ENCODE measurements around the gene AVEN.

The AVEN gene

DNA sequence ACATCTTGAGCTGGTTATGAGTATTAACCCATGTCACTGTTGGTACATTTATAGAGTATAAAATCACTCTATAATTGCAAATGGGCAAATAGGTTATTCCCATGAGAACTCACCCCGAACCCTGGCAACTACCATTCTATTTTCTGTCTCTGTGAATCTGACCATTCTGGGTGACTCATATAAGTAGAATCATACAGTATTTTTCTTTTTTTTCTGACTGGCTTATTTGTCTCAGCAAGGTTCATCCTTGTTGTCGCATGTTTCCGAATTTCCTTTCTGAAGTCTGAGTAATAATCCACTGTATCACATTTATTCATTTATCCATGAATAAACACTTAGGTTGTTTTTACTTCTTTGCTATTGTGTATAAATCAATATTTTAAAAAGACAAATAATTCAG, 130.6 kb downstream of the AVEN start:
- DNase-seq, result no peak

GRCh38 chr15:33907326-33907725, 131.7 kb downstream of the AVEN start:
- DNase-seq, result no peak

GRCh38 chr15:33903661-33904060, 135.3 kb downstream of the AVEN start:
- DNase-seq, result no peak

GRCh38 chr15:33902043-33902442, 137.0 kb downstream of the AVEN start:
- DNase-seq, result no peak

DNA sequence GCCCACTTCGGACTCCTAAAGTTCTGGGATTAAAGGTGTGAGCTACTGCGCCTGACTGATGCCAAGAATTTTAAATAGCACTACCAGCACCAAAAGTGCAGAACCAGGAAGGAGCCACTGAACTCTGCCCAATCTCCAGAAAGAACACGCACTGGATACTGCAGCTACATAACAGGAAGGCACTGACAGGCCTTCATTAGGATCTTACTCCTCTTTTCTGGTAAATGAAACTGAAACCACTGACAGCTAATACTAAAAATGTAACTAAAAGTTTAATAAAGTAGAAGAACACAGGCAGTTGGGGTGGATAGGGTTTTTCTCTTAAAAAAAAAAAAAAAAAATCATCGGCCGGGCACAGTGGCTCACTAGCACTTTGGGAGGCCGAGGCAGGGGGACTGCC, 144.8 kb downstream of the AVEN start:
- DNase-seq, result no peak

GRCh38 chr15:33888176-33888575, 150.8 kb downstream of the AVEN start:
- no peak for DNase-seq

- DNase-seq, result no peak
These were observed 156.1 kb downstream of the AVEN start for GRCh38 chr15:33882921-33883320.

GRCh38 chr15:33874156-33874555, 164.8 kb downstream of the AVEN start:
- no peak for DNase-seq

- no peak for DNase-seq
These were observed 166.4 kb downstream of the AVEN start for GRCh38 chr15:33872416-33873106.

DNA sequence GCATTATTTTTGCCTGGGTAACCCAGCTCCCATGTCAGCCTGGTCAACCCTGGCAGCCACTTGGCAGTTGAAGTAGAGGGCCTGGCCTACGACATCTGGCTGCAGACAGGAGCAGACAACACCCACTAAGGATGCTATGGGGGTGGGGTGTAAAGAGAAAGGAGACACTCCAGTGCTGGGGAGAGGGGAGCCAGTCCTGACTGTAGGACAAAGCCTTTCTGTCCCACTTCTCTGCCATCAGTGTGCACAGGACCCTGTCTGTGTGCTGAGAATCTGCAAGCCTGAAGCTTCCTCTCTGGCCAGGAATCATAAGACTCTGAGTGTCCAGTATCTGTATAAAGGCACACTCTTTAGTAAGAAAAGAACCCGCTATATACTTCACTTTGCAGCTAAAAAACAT, 167.0 kb downstream of the AVEN start:
- no peak for DNase-seq

- DNase-seq, result no peak
These were observed 172.8 kb downstream of the AVEN start for GRCh38 chr15:33866101-33866737.

- DNase-seq, result no peak
These were observed 173.6 kb downstream of the AVEN start for GRCh38 chr15:33865416-33865815.

DNA sequence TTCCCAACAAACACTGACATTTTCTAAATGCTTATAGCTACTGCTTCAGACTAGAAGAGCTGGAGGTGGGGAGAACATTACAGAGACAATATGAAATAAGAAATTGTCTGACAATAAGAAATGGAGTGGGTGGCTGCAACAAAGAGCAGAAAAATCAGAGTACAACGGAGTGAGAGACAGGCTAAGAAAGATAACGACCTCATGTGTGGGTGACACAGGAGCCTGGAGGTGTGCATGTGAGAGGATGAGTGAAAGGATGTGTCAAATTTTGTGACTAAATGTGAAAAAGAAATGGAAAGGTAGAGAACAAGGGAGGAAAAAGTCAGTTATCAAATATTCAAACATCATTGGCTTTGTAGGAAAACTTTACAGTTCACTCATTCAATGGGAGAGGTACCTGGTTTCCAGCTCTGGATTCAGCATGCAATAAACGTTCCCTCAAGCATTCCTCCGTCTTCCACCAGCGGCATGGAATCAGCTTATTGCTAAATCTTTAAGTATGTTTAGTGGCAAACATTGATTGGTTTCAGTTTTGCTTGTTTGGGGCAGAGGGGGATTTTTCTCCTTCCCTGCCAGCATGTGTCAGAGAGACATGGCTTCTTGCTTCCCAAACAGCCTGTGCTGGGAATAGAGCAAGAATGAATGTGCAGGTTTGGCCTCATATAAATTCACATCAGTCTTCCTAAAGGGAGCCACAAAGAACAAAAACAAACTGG, 174.5 kb downstream of the AVEN start:
- DNase-seq, result no peak

- DNase-seq, result no peak
These were observed 178.2 kb downstream of the AVEN start for GRCh38 chr15:33860754-33861153.

DNA sequence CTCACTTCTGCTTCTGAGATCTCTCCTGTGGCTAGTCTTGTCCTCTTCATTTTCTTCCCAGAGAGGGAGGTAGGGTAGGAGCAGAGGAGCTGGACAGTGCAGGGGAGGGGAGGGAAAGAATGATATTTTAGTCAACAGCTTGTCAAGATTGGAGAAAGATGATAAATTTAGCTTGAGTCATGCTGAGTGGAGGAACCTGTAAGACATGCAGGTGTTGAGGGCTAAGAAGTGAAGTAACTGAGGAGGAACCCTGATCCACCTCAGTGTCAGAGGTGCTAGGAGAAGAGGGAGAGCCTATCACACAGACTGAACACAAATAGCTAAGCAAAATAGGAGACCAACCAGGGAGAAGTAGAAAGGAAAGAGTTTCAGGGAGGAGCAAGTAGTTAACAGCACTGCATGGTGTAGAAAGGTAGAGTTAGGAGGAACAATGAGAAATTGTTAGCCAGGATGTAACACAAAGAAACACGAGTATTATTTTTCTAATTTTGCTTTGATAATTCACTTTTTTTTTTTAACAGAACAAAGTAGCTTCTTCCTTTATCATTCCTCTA, 178.9 kb downstream of the AVEN start:
- no peak for DNase-seq

GRCh38 chr15:33858836-33859235, 180.2 kb downstream of the AVEN start:
- DNase-seq, result no peak

- DNase-seq, result no peak
These were observed 181.3 kb downstream of the AVEN start for GRCh38 chr15:33857726-33858125.

GRCh38 chr15:33852570-33852969, 186.4 kb downstream of the AVEN start:
- no peak for DNase-seq

DNA sequence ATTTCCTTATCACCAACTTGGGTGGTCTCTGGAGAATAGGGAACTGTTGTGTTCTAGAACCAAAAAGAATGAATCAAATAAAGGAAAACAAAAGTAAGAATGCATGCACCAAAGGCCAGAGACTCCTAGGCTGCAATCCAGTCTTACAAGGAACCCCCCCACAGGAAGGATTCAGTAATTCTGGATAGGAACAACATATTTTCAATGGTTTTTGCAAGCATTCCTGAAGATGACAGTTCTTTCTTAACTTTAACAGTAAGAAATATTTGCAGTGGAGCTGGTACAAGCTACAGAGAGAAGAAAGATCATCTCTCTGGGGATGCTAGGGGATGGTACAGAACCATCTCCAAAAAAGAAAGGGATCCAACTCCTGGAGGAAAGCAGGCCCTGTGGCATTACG, 186.9 kb downstream of the AVEN start:
- DNase-seq, result no peak

- no peak for DNase-seq
These were observed 187.9 kb downstream of the AVEN start for GRCh38 chr15:33851079-33851478.

DNA sequence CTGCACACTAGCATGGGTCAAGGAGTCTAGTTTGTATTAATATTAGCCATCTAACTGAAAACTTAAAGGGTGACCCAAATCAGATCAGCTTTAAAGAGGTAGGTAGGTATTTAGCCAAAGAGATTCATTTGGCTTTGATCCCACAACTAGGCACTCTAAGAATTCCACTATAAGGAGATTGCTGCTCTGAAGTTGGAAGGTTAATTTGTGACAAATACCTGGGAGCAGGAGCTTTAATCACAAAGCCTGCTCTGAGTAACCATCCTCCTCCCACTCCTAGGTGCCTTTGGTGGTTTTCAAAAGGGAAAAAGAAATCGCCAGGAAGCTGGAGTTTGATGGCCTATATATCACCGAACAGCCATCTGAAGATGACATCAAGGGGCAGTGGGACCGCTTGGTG, 191.0 kb downstream of the AVEN start:
- DNase-seq, result no peak

DNA sequence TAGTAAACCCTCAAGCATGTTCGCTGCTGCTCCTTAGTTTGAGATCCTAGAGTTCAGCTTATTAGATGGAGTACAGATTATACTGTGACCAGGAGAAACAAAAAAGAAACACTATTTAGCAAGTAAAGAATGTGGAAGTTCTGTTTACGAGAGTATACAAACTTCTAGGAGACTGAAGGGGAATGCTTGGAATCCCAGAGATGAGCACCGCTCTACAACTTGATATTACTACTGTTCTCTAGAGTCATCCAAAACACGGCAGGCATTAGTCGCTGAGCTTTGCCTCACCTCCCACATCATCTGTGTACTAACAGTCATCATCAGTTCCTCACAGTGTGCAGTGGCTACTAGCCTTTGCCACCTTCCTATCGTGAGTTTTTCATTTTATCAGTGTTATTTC, 192.1 kb downstream of the AVEN start:
- no peak for DNase-seq

GRCh38 chr15:33846142-33846541, 192.9 kb downstream of the AVEN start:
- DNase-seq, result no peak

- no peak for DNase-seq
These were observed 194.4 kb downstream of the AVEN start for GRCh38 chr15:33844597-33844996.
